Liver (tissue), 3 donors: ENCODE results near the gene ENAH.

Experiments
- EGR1 ChIP-seq, 2 donors: IDR thresholded peaks; 2 replicates each; pipeline ENCODE4 v1.6.1; 2016 to 2018; ENCODE audit warnings: antibody characterized with exemption in 2 of 2, low read depth in 2 of 2
- GABPA ChIP-seq, 2 donors: IDR thresholded peaks in 1 of 2; conservative IDR thresholded peaks in 1 of 2; 2 replicates each; pipeline ENCODE4 v1.6.1; 2016; ENCODE audit warnings: antibody characterized with exemption in 2 of 2, mild to moderate bottlenecking in 1 of 2, moderate library complexity in 1 of 2
- JUND ChIP-seq, 2 donors: IDR thresholded peaks; 2 replicates each; pipeline ENCODE4 v1.6.1; 2016; ENCODE audit warnings: antibody characterized with exemption in 2 of 2
- NR2F2 ChIP-seq: IDR thresholded peaks from 2 replicates; pipeline ENCODE4 v1.6.1; 2016; ENCODE audit warnings: antibody characterized with exemption
- SP1 ChIP-seq: IDR thresholded peaks from 2 replicates; pipeline ENCODE4 v1.6.1; 2018; ENCODE audit warnings: antibody characterized with exemption, mild to moderate bottlenecking
- TAF1 ChIP-seq: conservative IDR thresholded peaks from 2 replicates; pipeline ENCODE4 v1.6.1; 2016; ENCODE audit warnings: antibody characterized with exemption, mild to moderate bottlenecking
- YY1 ChIP-seq: IDR thresholded peaks from 2 replicates; pipeline ENCODE4 v1.6.1; 2016; ENCODE audit warnings: antibody characterized with exemption, mild to moderate bottlenecking
- TF ChIP-seq, protein P1 (sequence below): fragments of 150-350 bp; IDR thresholded peaks from 2 replicates; pipeline ENCODE4 v1.5.1; 2017; ENCODE audit warnings: improper control_type of control experiment, low read depth, low read length; ENCODE audit not compliant: missing input control
- TF ChIP-seq, protein P2 (sequence below): IDR thresholded peaks from 2 replicates; pipeline ENCODE4 v1.6.1; 2016; ENCODE audit warnings: antibody characterized with exemption
- TF ChIP-seq, protein P3 (sequence below): IDR thresholded peaks from 2 replicates; pipeline ENCODE4 v1.6.1; 2016; ENCODE audit warnings: antibody characterized with exemption
- TF ChIP-seq, protein P4 (sequence below): IDR thresholded peaks from 2 replicates; pipeline ENCODE4 v1.6.1; 2016; ENCODE audit warnings: antibody characterized with exemption, mild to moderate bottlenecking
- donor health status: healthy.
- donor health status: healthy.

DNA sequence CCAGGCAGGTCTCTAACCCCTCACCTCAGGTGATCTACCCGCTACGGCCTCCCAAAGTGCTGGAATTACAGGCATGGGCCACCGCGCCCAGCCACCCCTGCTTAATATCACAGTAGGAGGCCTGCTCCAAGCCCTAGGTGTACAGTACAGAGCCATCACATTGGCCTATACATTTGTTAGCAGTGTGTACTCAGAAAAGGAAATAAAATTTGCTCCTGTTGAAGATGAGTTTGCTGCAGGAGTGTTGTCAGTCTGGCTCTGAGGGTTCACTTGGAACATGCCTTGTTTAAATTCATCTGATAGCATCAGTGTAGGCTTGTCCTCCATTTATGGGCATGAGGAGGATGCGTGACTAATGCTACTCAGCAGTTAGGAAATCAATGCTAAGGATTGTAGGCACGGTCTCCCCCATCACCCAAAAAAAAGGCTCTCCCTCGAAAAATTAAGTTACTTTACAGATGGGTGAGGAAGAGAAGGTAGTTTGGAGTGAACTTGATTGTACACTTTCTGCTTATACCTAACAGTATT is 4.6 kb upstream of the ENAH start:
- TF ChIP-seq, protein P1, sequence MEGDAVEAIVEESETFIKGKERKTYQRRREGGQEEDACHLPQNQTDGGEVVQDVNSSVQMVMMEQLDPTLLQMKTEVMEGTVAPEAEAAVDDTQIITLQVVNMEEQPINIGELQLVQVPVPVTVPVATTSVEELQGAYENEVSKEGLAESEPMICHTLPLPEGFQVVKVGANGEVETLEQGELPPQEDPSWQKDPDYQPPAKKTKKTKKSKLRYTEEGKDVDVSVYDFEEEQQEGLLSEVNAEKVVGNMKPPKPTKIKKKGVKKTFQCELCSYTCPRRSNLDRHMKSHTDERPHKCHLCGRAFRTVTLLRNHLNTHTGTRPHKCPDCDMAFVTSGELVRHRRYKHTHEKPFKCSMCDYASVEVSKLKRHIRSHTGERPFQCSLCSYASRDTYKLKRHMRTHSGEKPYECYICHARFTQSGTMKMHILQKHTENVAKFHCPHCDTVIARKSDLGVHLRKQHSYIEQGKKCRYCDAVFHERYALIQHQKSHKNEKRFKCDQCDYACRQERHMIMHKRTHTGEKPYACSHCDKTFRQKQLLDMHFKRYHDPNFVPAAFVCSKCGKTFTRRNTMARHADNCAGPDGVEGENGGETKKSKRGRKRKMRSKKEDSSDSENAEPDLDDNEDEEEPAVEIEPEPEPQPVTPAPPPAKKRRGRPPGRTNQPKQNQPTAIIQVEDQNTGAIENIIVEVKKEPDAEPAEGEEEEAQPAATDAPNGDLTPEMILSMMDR: no peak
- TF ChIP-seq, protein P2, sequence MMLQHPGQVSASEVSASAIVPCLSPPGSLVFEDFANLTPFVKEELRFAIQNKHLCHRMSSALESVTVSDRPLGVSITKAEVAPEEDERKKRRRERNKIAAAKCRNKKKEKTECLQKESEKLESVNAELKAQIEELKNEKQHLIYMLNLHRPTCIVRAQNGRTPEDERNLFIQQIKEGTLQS: no peak
- no peak for TF ChIP-seq SP1
- no peak for TF ChIP-seq YY1
- TF ChIP-seq, protein P3, sequence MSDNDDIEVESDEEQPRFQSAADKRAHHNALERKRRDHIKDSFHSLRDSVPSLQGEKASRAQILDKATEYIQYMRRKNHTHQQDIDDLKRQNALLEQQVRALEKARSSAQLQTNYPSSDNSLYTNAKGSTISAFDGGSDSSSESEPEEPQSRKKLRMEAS: no peak
- TF ChIP-seq GABPA (IDR thresholded peaks at IDR 0.05 in 1 of 2, conservative IDR thresholded peaks at IDR 0.05 in 1 of 2): no peak
- no peak for TF ChIP-seq EGR1 (IDR thresholded peaks at IDR 0.05; ENCODE audit: low read depth in 2 of 2)
- TF ChIP-seq JUND (IDR thresholded peaks at IDR 0.05): no peak
- TF ChIP-seq, protein P4, sequence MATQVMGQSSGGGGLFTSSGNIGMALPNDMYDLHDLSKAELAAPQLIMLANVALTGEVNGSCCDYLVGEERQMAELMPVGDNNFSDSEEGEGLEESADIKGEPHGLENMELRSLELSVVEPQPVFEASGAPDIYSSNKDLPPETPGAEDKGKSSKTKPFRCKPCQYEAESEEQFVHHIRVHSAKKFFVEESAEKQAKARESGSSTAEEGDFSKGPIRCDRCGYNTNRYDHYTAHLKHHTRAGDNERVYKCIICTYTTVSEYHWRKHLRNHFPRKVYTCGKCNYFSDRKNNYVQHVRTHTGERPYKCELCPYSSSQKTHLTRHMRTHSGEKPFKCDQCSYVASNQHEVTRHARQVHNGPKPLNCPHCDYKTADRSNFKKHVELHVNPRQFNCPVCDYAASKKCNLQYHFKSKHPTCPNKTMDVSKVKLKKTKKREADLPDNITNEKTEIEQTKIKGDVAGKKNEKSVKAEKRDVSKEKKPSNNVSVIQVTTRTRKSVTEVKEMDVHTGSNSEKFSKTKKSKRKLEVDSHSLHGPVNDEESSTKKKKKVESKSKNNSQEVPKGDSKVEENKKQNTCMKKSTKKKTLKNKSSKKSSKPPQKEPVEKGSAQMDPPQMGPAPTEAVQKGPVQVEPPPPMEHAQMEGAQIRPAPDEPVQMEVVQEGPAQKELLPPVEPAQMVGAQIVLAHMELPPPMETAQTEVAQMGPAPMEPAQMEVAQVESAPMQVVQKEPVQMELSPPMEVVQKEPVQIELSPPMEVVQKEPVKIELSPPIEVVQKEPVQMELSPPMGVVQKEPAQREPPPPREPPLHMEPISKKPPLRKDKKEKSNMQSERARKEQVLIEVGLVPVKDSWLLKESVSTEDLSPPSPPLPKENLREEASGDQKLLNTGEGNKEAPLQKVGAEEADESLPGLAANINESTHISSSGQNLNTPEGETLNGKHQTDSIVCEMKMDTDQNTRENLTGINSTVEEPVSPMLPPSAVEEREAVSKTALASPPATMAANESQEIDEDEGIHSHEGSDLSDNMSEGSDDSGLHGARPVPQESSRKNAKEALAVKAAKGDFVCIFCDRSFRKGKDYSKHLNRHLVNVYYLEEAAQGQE: no peak
- TF ChIP-seq NR2F2: no peak
- TF ChIP-seq TAF1: no peak
